NCI-H526 (cell line): ENCODE data around the gene CACNA1E.

Experiments used
- DNase-seq, 2 experiments: peaks; one replicate each; lab custom pipeline; 2025; lab: John Stamatoyannopoulos, UW

The CACNA1E gene

GRCh38 chr1:181680332-181680731 lies 197.0 kb downstream of the CACNA1E start:
- DNase-seq: no peak

- no peak for DNase-seq
Observed at GRCh38 chr1:181680871-181681270, 197.6 kb downstream of the CACNA1E start.

GRCh38 chr1:181685211-181685610 lies 201.9 kb downstream of the CACNA1E start:
- DNase-seq: no peak

GRCh38 chr1:181701891-181702290 lies 218.6 kb downstream of the CACNA1E start:
- no peak for DNase-seq

- no peak for DNase-seq
Observed at GRCh38 chr1:181704546-181704945, 221.2 kb downstream of the CACNA1E start.

GRCh38 chr1:181711820-181712219 lies 228.5 kb downstream of the CACNA1E start:
- DNase-seq: no peak

- DNase-seq: no peak
Observed at GRCh38 chr1:181712711-181713110, 229.4 kb downstream of the CACNA1E start.

GRCh38 chr1:181714428-181714827 lies 231.1 kb downstream of the CACNA1E start:
- no peak for DNase-seq

GRCh38 chr1:181718034-181718433 lies 234.7 kb downstream of the CACNA1E start:
- DNase-seq: no peak

GRCh38 chr1:181726320-181727012 lies 243.1 kb downstream of the CACNA1E start:
- DNase-seq: no peak

- DNase-seq: no peak
Observed at GRCh38 chr1:181730606-181731005, 247.3 kb downstream of the CACNA1E start.

- no peak for DNase-seq
Observed at GRCh38 chr1:181732218-181732990, 249.1 kb downstream of the CACNA1E start.

- DNase-seq: no peak
Observed at GRCh38 chr1:181733486-181733885, 250.2 kb downstream of the CACNA1E start.

GRCh38 chr1:181737056-181737455 lies 253.7 kb downstream of the CACNA1E start:
- no peak for DNase-seq

- DNase-seq: no peak
Observed at GRCh38 chr1:181739214-181739613, 255.9 kb downstream of the CACNA1E start.

- DNase-seq: no peak
Observed at GRCh38 chr1:181742426-181742825, 259.1 kb downstream of the CACNA1E start.

- DNase-seq: no peak
Observed at GRCh38 chr1:181743878-181744312, 260.6 kb downstream of the CACNA1E start.

GRCh38 chr1:181746224-181746623 lies 262.9 kb downstream of the CACNA1E start:
- DNase-seq: no peak

- DNase-seq: no peak
Observed at GRCh38 chr1:181748013-181748412, 264.7 kb downstream of the CACNA1E start.

- no peak for DNase-seq
Observed at GRCh38 chr1:181754103-181754502, 270.8 kb downstream of the CACNA1E start.

GRCh38 chr1:181759481-181759880 lies 276.2 kb downstream of the CACNA1E start:
- no peak for DNase-seq

- no peak for DNase-seq
Observed at GRCh38 chr1:181763736-181764135, 280.4 kb downstream of the CACNA1E start.

GRCh38 chr1:181765451-181766026 lies 282.2 kb downstream of the CACNA1E start:
- DNase-seq: no peak
